HG03457 (cell line): ENCODE measurements around the gene EDNRA.

ENCODE experiments used
- ATAC-seq: cut with Tn5 transposase; IDR thresholded peaks from one replicate; pipeline ENCODE4 v1.9.1; 2021; ENCODE audit warnings: moderate number of reproducible peaks; ENCODE audit not compliant: unreplicated experiment

Gene EDNRA

GRCh38 chr4:147586032-147586431, 105.1 kb downstream of the EDNRA start:
- ATAC-seq, result no peak

- ATAC-seq, result no peak
Measured at GRCh38 chr4:147586637-147587036, 105.7 kb downstream of the EDNRA start.

- no peak for ATAC-seq
Measured at GRCh38 chr4:147587041-147587440, 106.1 kb downstream of the EDNRA start.

- no peak for ATAC-seq
Measured at GRCh38 chr4:147589586-147589985, 108.7 kb downstream of the EDNRA start.

GRCh38 chr4:147590249-147590920, 109.5 kb downstream of the EDNRA start:
- no peak for ATAC-seq

GRCh38 chr4:147591106-147591505, 110.2 kb downstream of the EDNRA start:
- ATAC-seq, result no peak

GRCh38 chr4:147594107-147594506, 113.2 kb downstream of the EDNRA start:
- ATAC-seq, result no peak
